Measurements from ENCODE around the gene SLC7A6OS. TPM values are rescaled to one million over a fixed set of nuclear protein-coding genes. Genes with fewer than 3 reads are reported as not detected.

Gene SLC7A6OS
- total RNA-seq, 1 experiment from 2014 or later, result 16.0 TPM

- intact Hi-C loops (cut with micrococcal nuclease; ENCODE audit: unreplicated experiment) (no loop called here), in situ Hi-C loops (cut with HindIII; ENCODE audit: low pct_unique_long_range_greater_than_20kb, low sequenced_read_pairs) (no loop called here)
- Histone ChIP-seq H3K36me3 (ENCODE audit: control insufficient read depth, insufficient read depth, low read length) (no peaks in the 10 kb centered on the region; the same call in 1 of the 2 replicates), H3K9me3 (ENCODE audit: control insufficient read depth, insufficient read depth, low read depth, low read length) (no peaks in the 10 kb centered on the region), H3K4me1 (ENCODE audit: control insufficient read depth, insufficient read depth, low read length) (peaks cover 17% of the 10 kb centered on the region), H3K4me3 (ENCODE audit: low read depth in 2 of 2, low read length in 2 of 2) (no peak overlapping the region), H3K27ac (ENCODE audit: low read length) (peak overlapping the region; percentile 41; the same call in 1 of the 2 replicates), H3K27me3 (ENCODE audit: control insufficient read depth, insufficient read depth, low read length) (no peaks in the 10 kb centered on the region)
- no peak for TF ChIP-seq SIN3A (IDR thresholded peaks at IDR 0.05; ENCODE audit: borderline replicate concordance, insufficient read depth, low read depth, low read length)
- no peak for TF ChIP-seq CTCF (IDR thresholded peaks at IDR 0.05)
- TF ChIP-seq POLR2AphosphoS5 (IDR thresholded peaks at IDR 0.05; ENCODE audit: low read depth, low read length), result no peak
- no peak for TF ChIP-seq REST (IDR thresholded peaks at IDR 0.05; ENCODE audit: insufficient read depth in 1 of 2, low read depth in 2 of 2, low read length in 1 of 2)
- no peak for TF ChIP-seq TCF7L2 (IDR thresholded peaks at IDR 0.05; ENCODE audit: low read depth, low read length)
- no peak for ATAC-seq
- ChIA-PET CTCF (no interaction called here), POLR2A (no interaction called here)
- DNase-seq (ENCODE audit: low read depth, low spot score), result no peak
- BruUV-seq (replicated peaks), result TSS peak; percentile 20
These were observed 42.9 kb downstream of the SLC7A6OS start for GRCh38 chr16:68267612-68268405.

GRCh38 chr16:68265078-68265920, 45.4 kb downstream of the SLC7A6OS start:
- Histone ChIP-seq H3K4me3 (ENCODE audit: low read depth in 2 of 2, low read length in 2 of 2) (peak overlapping the region; percentile 76 to 83), H3K36me3 (ENCODE audit: control insufficient read depth, insufficient read depth, low read length) (no peaks in the 10 kb centered on the region; the same call in 1 of the 2 replicates), H3K27me3 (ENCODE audit: control insufficient read depth, insufficient read depth, low read length) (no peaks in the 10 kb centered on the region), H3K27ac (ENCODE audit: low read length) (peak overlapping the region; percentile 84), H3K9me3 (ENCODE audit: control insufficient read depth, insufficient read depth, low read depth, low read length) (no peaks in the 10 kb centered on the region), H3K4me1 (ENCODE audit: control insufficient read depth, insufficient read depth, low read length) (peaks cover 17% of the 10 kb centered on the region)
- intact Hi-C loops (cut with micrococcal nuclease; ENCODE audit: unreplicated experiment), result no loop called here
- TF ChIP-seq TCF7L2 (IDR thresholded peaks at IDR 0.05; ENCODE audit: low read depth, low read length) (peak; percentile 86), CTCF (IDR thresholded peaks at IDR 0.05) (no peak)
- ChIA-PET POLR2A (no interaction called here), CTCF (interaction anchor here (0.6 kb wide), 1 partner anchor 188 kb away, joined by 5 read pairs; no protein-coding TSS in a partner anchor)
- in situ Hi-C loops (cut with HindIII; ENCODE audit: low pct_unique_long_range_greater_than_20kb, low sequenced_read_pairs), result no loop called here
- DNase-seq (ENCODE audit: low read depth, low spot score) (no peak), ATAC-seq (peak; percentile 44)
- no TSS peak for BruUV-seq (replicated peaks)
